Measurements from ENCODE around the gene OR2T34.

- TF ChIP-seq CTCF (conservative IDR thresholded peaks at IDR 0.05) (no peak), ZFX (IDR thresholded peaks at IDR 0.05) (no peak)
These were observed 35.7 kb upstream of the OR2T34 start for GRCh38 chr1:248610301-248610700.

Measured in C4-2B (cell line).